ENCODE measurements around the gene FBXO42.
"Not testable (repeated sequence)": the region's sequence is repeated elsewhere in the genome, so short reads cannot be mapped to it uniquely, and the experiment has no call there.

The FBXO42 gene

GRCh38 chr1:16371725-16372124, 19.4 kb upstream of the FBXO42 start:
- DNase-seq: peak in 1 of 2 donors; percentile 59

- no peak for DNase-seq
Observed at GRCh38 chr1:16369821-16370220, 17.5 kb upstream of the FBXO42 start.

- DNase-seq: no peak
Observed at GRCh38 chr1:16367968-16368890, 15.9 kb upstream of the FBXO42 start.

- peak; percentile 86 to 90 for DNase-seq
Observed at GRCh38 chr1:16367258-16367967, 15.1 kb upstream of the FBXO42 start.

GRCh38 chr1:16366722-16367257, 14.5 kb upstream of the FBXO42 start, which contains the start of gene SZRD1:
Gene SZRD1 (plus strand): TSS chr1:16367242. CDS start chr1:16367258, 16 bp downstream.
- peak; percentile 99 for DNase-seq

GRCh38 chr1:16365146-16365498, 12.8 kb upstream of the FBXO42 start:
- DNase-seq: not testable (repeated sequence)

GRCh38 chr1:16356867-16357266, 4.6 kb upstream of the FBXO42 start:
- no peak for DNase-seq

- DNase-seq: no peak
Observed at GRCh38 chr1:16354619-16355018, 2.3 kb upstream of the FBXO42 start.

- DNase-seq: peak in 1 of 2 donors; percentile 19
Observed at GRCh38 chr1:16352842-16353535, 709 bp upstream of the FBXO42 start.

- peak in 1 of 2 donors; percentile 7 for DNase-seq
Observed at GRCh38 chr1:16351456-16351993, 755 bp downstream of the FBXO42 start.

GRCh38 chr1:16349847-16350406, 2.4 kb downstream of the FBXO42 start:
- DNase-seq: no peak

GRCh38 chr1:16348414-16349182, 3.7 kb downstream of the FBXO42 start:
- DNase-seq: no peak

GRCh38 chr1:16343276-16343675, 9.0 kb downstream of the FBXO42 start:
- not testable (repeated sequence) for DNase-seq

GRCh38 chr1:16342331-16343062, 9.8 kb downstream of the FBXO42 start:
- DNase-seq: no peak

GRCh38 chr1:16340673-16341072, 11.6 kb downstream of the FBXO42 start:
- no peak for DNase-seq

- no peak for DNase-seq
Observed at GRCh38 chr1:16338961-16339360, 13.3 kb downstream of the FBXO42 start.

- DNase-seq: no peak
Observed at GRCh38 chr1:16334655-16335340, 17.5 kb downstream of the FBXO42 start.

GRCh38 chr1:16326833-16327404, 25.4 kb downstream of the FBXO42 start:
- DNase-seq: no peak

GRCh38 chr1:16324456-16324890, 27.8 kb downstream of the FBXO42 start:
- DNase-seq: no peak
